AG04450 (cell line): ENCODE results near the gene GPR78. TPM values are rescaled to one million over a fixed set of nuclear protein-coding genes. Genes with fewer than 3 reads are reported as not detected.

Source experiments
- CTCF ChIA-PET: fragments of 300-600, 350-600 bp; formaldehyde crosslinking; extraction: SDS; loops from one replicate; lab custom pipeline; 2022; ENCODE audit warnings: antibody characterized with exemption, inconsistent platforms; lab: Charles Lee
- POLR2A ChIA-PET: fragments of 350-600 bp; formaldehyde crosslinking; extraction: SDS; loops from one replicate; lab custom pipeline; 2021; ENCODE audit warnings: antibody characterized with exemption, inconsistent platforms; lab: Yijun Ruan, JAX
- DNase-seq: peaks from one replicate; pipeline ENCODE4 v3.0.0-alpha.2; 2011; ENCODE audit warnings: low read depth, low spot score
- H3K27ac ChIP-seq: one replicate; pipeline ENCODE4 v1.5.1; 2012; ENCODE audit warnings: low read depth, low read length, control low read depth
- H3K27me3 ChIP-seq: one replicate; pipeline ENCODE4 v1.6.0; 2012; ENCODE audit warnings: low read length; ENCODE audit not compliant: control insufficient read depth, insufficient read depth
- H3K4me3 ChIP-seq: 2 replicates; pipeline ENCODE4 v1.5.1; 2011; ENCODE audit warnings: mild to moderate bottlenecking, low read depth, low read length, control low read depth
- H3K9me3 ChIP-seq: 2 replicates; pipeline ENCODE4 v1.5.1; 2012; ENCODE audit warnings: low read length; ENCODE audit not compliant: control insufficient read depth, insufficient read depth
- CTCF ChIP-seq: IDR thresholded peaks from 2 replicates; pipeline ENCODE4 v1.5.1; 2011; ENCODE audit warnings: low read depth, low read length, control low read depth, inconsistent platforms
- polyA plus RNA-seq: library from polyadenylated mRNA; depleted of rRNA; stranded (reverse); fragments of >200 nt; gene quantifications from 2 replicates; pipeline ENCODE4 v1.2.3, GENCODE V29; 2011

The GPR78 gene
- polyA plus RNA-seq, 1 experiment, result 0.07 TPM

DNA sequence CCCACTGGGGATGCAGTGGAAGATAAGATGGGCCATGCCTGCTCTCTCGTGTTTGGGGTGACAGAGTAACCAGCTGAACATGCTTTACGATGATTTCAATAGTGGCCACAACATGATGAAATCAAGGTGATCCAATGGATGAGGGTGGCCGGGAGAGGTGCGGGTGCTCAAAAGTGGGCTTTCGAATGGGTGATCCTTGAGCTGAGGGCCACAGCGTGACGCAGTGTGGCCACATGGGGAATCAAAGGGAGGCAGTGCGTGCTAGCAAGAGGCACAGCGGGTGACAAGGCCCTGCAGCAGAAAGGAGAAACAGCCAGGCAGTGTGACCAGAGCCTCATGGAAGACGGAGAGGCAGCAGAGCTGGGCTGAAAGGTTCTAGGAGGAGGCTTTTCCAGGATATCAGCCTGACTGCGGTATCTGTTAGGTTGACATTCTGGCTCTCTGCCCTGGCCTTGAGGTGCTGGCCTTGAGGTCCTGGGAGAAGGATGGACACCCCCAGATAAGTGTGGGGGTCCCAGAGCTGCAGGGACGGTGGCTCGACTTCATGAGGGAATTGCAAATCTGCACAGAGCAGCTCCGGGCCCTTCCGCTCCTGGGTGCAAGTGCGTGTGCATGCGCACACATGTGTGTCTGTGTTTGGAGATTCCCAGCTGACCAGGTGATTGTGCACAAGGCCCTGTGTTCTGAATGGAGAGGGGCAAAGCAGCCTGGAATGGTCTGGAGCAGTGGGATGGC is 38.0 kb upstream of the GPR78 start:
- no peak for TF ChIP-seq CTCF
- Histone ChIP-seq H3K27ac (no peak overlapping the region), H3K27me3 (peaks cover 3% of the 10 kb centered on the region), H3K4me3 (no peak overlapping the region), H3K9me3 (peaks cover 9% of the 10 kb centered on the region; the same call in 1 of the 2 replicates)
- no peak for DNase-seq
- ChIA-PET POLR2A (no interaction called here), CTCF (no interaction called here)

- Histone ChIP-seq H3K27ac (no peak overlapping the region), H3K9me3 (peaks cover 9% of the 10 kb centered on the region; the same call in 1 of the 2 replicates), H3K27me3 (peaks cover 3% of the 10 kb centered on the region), H3K4me3 (no peak overlapping the region)
- POLR2A ChIA-PET, result no interaction called here
- no peak for TF ChIP-seq CTCF
- CTCF ChIA-PET, result no interaction called here
- DNase-seq, result no peak
These were observed 37.2 kb upstream of the GPR78 start for GRCh38 chr4:8542776-8543525.

- Histone ChIP-seq H3K27me3 (peaks cover 3% of the 10 kb centered on the region), H3K4me3 (no peak overlapping the region), H3K27ac (no peak overlapping the region), H3K9me3 (peaks cover 9% of the 10 kb centered on the region; the same call in 1 of the 2 replicates)
- CTCF ChIA-PET, result no interaction called here
- POLR2A ChIA-PET, result no interaction called here
- no peak for TF ChIP-seq CTCF
- no peak for DNase-seq
These were observed 36.6 kb upstream of the GPR78 start for GRCh38 chr4:8543623-8544022.

GRCh38 chr4:8544282-8544681 is 35.9 kb upstream of the GPR78 start:
- TF ChIP-seq CTCF, result no peak
- H3K4me3 ChIP-seq, result no peak overlapping the region
- POLR2A ChIA-PET, result no interaction called here
- peaks cover 9% of the 10 kb centered on the region; the same call in 1 of the 2 replicates for H3K9me3 ChIP-seq
- H3K27me3 ChIP-seq, result peaks cover 3% of the 10 kb centered on the region
- no peak for DNase-seq
- H3K27ac ChIP-seq, result no peak overlapping the region
- CTCF ChIA-PET, result no interaction called here
